Epithelial cell of esophagus (primary cell): ENCODE data around the gene MAP3K10.

Source experiments
- DNase-seq: peaks from one replicate; pipeline ENCODE4 v3.0.0; 2010; ENCODE audit warnings: low read depth
- H3K4me3 ChIP-seq: 2 replicates; pipeline ENCODE4 v1.5.1; 2011; ENCODE audit warnings: mild to moderate bottlenecking, low read length, control low read depth
- CTCF ChIP-seq: IDR thresholded peaks from 2 replicates; pipeline ENCODE4 v1.5.1; 2011; ENCODE audit warnings: low read depth, mild to moderate bottlenecking, low read length, control low read depth, inconsistent platforms; ENCODE audit not compliant: insufficient read depth; ENCODE audit errors: missing control alignments

The MAP3K10 gene

GRCh38 chr19:40231057-40231456 lies 39.8 kb downstream of the MAP3K10 start:
- DNase-seq = no peak
- TF ChIP-seq CTCF = no peak
- no peak overlapping the region for H3K4me3 ChIP-seq

GRCh38 chr19:40231544-40232424 lies 40.6 kb downstream of the MAP3K10 start:
- H3K4me3 ChIP-seq = no peak overlapping the region
- TF ChIP-seq CTCF = no peak
- DNase-seq = no peak

- TF ChIP-seq CTCF = no peak
- no peak for DNase-seq
- no peak overlapping the region for H3K4me3 ChIP-seq
Measured at GRCh38 chr19:40232479-40232878, 41.3 kb downstream of the MAP3K10 start.

- no peak for TF ChIP-seq CTCF
- DNase-seq = no peak
- no peak overlapping the region for H3K4me3 ChIP-seq
Measured at GRCh38 chr19:40232949-40233810, 42.0 kb downstream of the MAP3K10 start.

GRCh38 chr19:40233811-40234389 lies 42.7 kb downstream of the MAP3K10 start:
- DNase-seq = no peak
- H3K4me3 ChIP-seq = no peak overlapping the region
- TF ChIP-seq CTCF = no peak

GRCh38 chr19:40234429-40235237 lies 43.4 kb downstream of the MAP3K10 start:
- TF ChIP-seq CTCF = no peak

More at GRCh38 chr19:40234429-40235237, 43.4 kb downstream of the MAP3K10 start:
- H3K4me3 ChIP-seq = no peak overlapping the region
- no peak for DNase-seq
